Neural cell (in vitro differentiated cells): Measurements from ENCODE around the gene PPFIA4.

ENCODE experiments used
- MXI1 ChIP-seq: fragments of 450-650 bp; conservative IDR thresholded peaks from 2 replicates; pipeline ENCODE4 v1.6.1; 2014; ENCODE audit warnings: antibody characterized with exemption, mild to moderate bottlenecking; ENCODE audit not compliant: poor library complexity, severe bottlenecking
- TAF1 ChIP-seq: IDR thresholded peaks from 2 replicates; pipeline ENCODE4 v1.6.1; 2012; ENCODE audit warnings: low read depth

DNA sequence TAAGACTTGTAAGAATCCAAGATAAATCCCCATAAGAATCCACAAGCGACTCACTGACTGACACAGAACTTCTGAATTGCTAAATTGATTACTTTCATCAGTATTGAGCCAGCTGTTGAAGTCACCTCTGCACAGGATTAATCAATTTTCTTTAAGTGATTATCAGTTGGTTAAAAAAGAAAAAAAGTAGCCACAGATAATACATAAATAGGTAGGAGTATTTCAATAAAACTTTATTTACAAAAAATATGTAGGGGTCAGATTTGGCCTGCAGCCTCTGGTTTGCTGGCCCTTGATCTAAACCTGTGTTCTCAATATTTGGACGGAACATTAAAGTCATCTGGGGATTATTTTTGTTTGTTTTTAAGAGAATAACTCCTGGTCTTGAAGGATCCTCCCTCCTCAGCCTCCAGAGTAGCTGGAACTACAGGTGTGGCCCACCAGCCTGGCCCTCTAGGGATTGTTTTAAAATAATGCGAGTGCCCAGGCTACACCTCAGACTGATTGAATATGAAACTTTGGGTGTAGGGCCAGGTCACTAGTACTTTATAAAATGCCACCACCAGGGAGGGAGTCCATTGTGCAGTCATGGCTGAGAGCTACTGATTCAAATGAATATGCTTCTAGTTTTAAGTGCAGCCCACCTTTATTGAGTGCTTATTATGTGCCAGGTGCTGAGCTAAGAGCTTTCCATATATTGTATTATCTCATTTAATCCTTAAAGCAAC, 25.9 kb upstream of the PPFIA4 start:
- no peak for TF ChIP-seq TAF1
- TF ChIP-seq MXI1: no peak
